Erythroblast (primary cell): ENCODE results near the gene DNPH1.

Experiments
- GATA1 ChIP-seq: IDR thresholded peaks from 2 replicates; pipeline ENCODE4 v1.6.1; 2011; ENCODE audit warnings: low read depth, mild to moderate bottlenecking, control low read depth, low read length, moderate library complexity
- POLR2A ChIP-seq: IDR thresholded peaks from 2 replicates; pipeline ENCODE4 v1.6.1; 2011; ENCODE audit warnings: mild to moderate bottlenecking, low read length

DNA sequence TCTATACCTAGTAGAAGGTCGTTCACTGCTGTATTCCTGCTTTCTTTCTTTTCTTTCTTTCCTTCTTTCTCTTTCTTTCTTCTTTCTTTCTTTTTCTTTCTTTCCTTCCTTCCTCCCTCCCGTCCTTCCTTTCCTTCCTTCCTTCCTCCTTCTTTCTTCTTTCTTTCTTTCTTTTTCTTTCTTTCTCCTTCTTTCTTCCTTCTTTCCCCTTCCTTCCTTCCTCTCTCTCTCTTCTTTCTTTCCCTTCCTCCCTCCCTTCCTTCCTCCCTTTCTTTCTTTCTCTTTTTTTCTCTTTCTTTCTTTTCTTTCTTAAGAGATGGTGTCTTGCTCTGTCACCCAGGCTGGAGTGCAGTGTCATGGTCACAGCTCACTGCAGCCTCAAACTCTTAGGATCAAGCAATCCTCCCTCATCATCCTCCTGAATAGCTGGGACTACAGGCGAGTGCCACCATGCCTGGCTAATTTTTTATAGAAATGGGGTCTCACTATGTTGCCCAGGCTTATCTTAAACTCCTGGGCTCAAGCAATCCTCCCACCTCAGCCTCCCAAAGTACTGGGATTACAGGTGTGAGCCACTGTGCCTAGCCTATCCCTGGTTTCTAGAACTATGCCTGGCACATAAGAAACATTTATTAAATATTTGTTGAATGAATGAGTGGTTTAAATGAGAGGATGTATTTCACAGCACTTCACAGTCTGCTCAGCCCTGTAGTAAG lies 2.6 kb upstream of the DNPH1 start:
- TF ChIP-seq POLR2A, result no peak
- TF ChIP-seq GATA1, result no peak
